Activated CD4-positive, CD25-positive, alpha-beta regulatory T cell (primary cell): ENCODE results near the gene AKAP7.
"Not testable (repeated sequence)": the region's sequence is repeated elsewhere in the genome, so short reads cannot be mapped to it uniquely, and the experiment has no call there.

ENCODE experiments used
- DNase-seq, 4 experiments: peaks; one replicate each; lab custom pipeline; 2025; lab: John Stamatoyannopoulos, UW

AKAP7 gene

DNA sequence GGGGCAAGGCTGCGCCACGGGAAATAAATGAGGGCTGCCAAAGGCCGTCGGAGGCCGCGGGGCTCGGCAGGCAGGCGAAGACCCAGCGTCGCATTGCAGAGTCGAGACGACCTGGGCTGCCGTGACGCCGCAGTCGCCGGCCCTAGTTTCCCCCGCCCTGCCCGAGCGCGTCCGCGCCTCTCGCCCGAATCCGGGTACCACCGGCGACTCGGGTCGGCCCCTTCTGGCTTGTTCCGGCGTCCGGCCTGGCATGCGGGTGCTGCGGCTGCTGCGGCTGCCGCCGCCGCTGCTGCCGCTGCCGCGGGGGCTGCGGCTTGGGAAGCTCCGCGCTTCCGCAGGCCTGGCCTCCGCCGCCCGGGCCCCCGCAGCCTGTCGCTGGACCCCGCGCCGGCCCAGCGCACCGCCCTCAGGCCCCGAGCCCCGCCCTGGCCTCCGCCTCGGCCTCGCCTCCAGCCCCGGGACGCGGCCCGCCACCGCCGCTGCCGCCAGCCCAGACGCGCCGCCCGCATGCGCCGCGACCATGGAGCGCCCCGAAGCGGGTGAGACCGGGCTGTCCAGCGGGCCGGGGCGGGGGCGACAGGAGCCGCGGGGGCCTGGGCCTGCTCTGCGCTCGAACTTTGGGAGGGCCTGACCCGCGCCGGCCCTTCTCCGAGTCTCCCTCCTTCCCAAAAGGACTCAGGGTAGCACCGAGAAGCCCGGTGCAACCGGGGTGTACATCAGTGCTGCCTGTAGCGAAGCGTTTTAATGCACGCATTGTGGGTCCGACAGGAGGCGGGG, at the start of gene AKAP7:
Gene AKAP7, plus strand, starts transcription at position 224 of the 777 bp plus-strand sequence. Its CDS starts 297 bp downstream, at position 521.
- DNase-seq: peak; percentile 17 to 34 (median 32)

DNA sequence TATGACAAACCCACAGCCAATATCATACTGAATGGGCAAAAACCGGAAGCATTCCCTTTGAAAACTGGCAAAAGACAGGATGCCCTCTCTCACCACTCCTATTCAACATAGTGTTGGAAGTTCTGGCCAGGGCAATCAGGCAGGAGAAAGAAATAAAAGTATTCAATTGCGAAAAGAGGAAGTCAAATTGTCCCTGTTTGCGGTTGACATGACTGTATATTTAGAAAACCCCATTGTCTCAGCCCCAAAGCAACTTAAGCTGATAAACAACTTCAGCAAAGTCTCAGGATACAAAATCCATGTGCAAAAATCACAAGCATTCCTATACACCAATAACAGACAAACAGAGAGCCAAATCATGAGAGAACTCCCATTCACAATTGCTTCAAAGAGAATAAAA, 44.9 kb upstream of the AKAP7 start:
- DNase-seq: not testable (repeated sequence)

DNA sequence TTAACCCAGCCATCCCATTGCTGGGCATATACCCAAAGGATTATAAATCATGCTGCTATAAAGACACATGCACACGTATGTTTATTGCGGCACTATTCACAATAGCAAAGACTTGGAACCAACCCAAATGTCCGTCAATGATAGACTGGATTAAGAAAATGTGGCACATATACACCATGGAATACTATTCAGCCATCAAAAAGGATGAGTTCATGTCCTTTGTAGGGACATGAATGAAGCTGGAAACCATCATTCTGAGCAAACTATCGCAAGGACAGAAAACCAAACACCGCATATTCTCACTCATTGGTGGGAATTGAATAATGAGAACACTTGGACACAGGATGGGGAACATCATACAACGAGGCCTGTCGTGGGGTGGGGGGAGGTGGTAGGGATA, 43.3 kb upstream of the AKAP7 start:
- DNase-seq: not testable (repeated sequence)

DNA sequence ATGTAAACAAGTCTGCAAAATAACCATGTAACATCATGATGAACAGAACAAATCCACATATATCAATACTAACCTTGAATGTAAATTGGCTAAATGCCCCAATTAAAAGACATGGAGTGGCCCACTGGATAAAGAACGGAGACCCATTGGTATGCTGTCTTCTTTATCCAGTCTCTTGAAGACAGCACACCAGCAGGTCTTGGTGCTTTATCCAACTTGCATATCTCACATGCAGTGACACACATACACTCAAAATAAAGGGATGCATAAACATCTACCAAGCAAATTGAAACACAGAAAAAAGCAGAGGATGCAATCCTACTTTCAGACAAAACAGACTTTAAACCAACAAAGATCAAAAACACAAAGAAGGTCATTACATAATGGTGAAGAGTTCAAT, 41.9 kb upstream of the AKAP7 start:
- no peak for DNase-seq

DNA sequence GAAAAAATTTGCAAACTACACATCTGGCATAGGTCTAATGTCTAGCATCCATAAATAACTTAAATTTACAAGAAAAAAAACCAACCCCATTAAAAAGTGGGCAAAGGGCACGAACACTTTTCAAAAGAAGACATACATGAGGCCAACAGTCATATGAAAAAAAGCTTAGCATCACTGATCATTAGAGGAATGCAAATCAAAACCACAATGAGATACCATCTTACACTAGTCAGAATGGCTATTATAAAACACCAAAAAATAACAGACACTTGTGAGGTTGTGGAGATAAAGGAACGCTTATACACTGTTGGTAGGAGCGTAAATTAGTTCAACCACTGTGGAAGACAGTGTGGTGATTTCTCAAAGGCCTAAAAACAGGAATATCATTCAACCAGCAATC, 38.5 kb upstream of the AKAP7 start:
- DNase-seq: no peak

DNA sequence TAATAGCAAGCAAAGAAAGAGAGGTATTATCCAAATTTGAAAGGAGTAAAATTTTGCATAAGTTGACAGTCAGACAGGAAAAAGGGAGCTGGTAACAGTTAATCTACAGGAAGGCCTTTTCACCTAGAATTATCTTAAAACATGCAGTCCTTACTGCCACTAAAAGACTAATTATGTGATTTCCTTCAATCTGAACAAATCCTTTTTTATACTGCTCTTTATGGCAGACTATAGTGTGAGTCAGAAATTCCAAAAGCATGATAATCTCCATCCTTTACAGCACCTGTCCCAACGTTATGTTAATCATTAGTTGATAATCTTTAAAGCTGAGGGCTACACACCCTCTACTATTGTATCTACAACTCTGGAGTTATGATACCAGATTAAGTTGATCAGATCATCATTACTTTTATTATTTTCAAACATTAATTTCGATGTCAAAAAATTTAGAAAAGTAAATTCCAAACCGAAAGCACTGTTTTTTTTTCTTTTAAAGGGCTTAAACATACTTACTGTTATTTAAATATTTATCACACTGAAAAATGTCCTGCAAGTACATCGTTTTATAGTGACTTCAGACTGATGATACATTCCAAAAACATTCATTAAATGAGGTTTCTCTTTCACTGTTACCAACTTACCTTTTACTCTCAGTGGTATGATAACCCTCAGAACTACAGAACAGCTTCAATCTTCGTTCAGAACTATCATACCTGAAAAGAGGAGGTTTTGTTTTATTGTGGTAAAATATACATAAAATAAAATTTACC, 33.2 kb upstream of the AKAP7 start:
- DNase-seq: no peak

DNA sequence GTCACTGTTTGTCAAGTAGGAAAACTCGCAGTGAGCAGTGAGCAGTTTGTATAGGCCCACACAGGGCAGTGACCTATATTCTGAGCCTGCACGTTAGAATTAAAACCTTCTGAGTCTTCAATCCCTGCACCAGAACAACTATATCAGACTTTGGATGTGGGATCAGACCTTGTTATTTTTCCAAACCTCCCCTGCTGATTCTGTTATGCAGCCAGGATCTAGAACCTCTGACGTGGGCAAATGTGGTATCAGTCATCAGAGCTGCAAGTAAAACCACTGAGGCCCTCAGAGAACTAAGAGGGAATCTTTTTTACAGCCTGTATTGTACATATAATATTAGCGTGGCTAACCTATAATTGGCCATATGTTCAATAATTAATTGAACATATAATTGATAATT, 32.0 kb upstream of the AKAP7 start:
- DNase-seq: no peak

DNA sequence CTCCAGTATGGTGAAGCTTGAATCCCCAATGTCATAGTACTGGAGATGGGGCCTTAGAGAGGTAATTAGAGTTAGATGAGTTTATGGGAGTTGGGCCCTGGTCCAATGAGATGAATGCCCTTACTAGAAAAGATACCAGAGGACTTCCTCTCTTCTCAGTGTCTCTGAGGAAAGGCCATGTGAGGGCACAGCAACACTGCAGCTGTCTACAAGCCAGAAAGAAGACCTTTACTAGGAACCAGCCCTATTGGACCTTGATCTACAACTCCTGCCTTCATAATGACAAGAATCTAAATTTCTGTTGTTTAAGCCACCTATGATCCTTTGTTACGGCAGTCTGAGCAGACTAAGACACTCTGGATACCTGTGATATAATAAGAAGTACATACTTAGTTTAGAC, 31.4 kb upstream of the AKAP7 start:
- no peak for DNase-seq

DNA sequence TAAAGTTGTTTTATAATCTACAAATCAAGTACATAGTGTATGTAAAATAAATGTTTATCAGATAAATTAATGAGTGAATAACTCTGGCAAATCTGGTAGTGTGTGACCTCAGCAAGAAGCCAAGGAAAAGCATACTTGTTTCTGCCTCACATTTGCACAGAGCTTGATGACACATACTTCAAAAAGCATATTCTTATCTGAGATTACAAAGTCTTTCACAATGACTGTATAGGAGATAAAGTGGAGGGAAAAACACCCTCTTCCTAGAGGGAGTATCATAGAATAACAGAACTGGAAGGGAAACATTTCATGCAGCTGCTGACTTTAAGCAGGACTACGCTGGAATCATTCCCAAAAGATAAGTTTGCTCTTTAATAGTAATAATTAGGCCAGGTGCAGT, 28.1 kb upstream of the AKAP7 start:
- DNase-seq: no peak

DNA sequence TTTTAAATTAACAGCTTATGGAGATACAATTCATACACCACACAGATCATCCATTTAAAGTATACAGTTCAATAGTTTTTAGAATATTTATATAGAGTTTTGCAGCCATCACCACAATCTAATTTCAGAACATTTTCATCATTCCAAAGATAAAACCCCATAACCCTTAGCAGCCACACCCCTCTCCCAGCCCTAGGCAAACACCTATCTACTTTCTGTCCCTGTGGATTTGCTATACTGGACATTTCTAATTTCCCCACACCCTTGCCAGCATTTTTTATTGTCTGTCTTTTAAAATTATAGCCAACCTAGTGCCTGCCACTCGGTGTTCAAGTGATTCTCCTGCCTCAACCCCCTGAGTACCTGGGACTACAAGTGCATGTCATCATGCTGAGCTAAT, 23.0 kb upstream of the AKAP7 start:
- no peak for DNase-seq

DNA sequence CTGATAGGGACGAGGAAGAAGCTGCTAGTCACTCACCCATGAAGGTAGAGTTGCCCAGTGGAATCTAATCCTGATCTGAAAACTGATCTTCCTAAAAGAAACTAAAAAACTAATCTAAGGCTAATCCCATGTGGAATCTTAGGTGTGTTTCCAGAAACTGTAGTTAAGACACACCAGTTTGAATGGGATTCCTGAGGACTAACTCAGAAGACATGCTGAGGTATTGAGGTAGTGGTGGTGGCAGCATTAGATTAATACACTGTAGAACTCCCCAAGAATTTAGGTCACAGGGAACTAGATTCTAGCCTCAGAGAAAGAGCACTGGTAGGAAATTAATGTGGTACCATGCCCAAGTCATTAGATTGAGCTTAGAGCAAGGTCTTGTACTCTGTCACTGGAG, 19.6 kb upstream of the AKAP7 start:
- no peak for DNase-seq

DNA sequence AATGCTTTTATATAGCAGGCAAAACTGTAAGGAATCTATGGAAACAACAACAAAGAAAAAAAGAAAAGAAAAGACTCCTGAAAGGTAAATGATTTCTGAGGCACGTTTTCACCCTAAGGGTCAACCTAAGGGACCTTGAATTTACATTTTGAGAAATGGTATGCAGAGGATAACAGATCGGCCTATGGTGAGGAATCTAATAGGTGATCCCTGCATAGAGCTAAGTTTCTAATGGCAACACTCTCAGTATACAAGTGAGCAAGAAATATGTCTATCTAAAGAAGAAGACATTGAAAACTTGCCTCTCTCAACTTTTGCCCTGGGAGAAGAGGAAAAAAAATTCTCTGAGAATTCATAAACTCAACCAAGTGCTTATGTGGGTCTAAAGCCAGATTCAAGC, 18.9 kb upstream of the AKAP7 start:
- no peak for DNase-seq

DNA sequence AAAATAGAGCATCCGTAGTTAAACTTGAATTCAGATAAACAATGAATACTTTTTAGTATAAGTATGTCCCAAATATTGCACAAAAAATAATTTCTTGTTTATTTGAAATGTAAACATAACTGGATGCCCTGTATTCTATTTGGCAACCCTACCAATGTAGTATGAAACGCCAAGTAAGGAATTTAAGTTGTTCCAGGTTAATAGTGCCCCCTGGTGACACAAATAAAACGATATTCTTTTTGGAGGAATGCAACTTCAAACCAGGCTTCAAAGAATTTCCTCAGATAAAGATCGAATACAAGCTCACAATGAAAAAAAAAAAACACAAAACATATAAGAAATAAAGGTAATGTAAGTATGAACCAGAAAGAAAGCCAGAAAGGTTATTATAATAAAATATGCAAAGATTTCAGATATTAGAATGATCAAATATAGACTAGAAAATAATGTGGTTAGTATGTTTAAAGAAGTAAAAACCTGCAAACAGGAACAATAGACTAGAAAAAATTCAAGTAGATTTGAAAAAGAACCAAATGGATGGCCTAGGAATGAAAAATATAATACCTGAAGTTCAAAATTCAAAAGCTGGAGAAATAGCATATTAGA, 18.4 kb upstream of the AKAP7 start:
- no peak for DNase-seq

DNA sequence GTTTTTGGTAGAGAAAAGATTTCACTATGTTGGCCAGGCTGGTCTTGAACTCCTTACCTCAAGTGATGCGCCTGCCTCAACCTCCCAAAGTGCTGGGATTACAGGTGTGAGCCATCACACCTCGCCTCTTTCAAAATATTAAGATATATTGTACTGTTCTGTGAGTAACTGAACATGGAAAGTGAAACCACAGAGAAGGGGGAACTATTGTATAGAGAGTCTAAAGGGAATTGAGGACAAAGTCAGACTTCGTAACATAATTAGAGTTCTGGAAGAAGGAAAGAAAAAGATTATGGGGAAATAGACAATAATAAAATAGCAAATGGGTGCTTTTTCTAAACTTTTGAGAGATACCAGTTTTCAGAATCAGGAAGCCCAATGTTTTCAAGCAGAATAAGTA, 17.4 kb upstream of the AKAP7 start:
- no peak for DNase-seq

DNA sequence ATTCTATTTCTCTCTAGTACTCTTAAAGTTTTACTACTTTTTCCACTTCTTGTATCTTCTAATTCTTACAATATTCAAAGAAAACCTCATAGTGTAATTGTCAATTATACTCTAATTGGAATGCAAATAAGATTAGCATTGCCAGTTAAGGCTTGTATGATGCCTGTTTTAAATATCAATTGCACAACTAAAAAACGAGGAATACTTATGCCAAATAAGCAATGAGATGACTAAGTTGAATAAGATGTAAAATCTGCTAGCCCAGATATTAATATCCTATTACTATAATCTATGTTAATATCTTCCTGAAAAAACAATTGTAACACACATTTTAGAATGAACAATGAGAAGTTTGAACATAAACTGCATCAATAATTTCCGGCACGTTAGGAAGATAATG, 13.3 kb upstream of the AKAP7 start:
- no peak for DNase-seq

DNA sequence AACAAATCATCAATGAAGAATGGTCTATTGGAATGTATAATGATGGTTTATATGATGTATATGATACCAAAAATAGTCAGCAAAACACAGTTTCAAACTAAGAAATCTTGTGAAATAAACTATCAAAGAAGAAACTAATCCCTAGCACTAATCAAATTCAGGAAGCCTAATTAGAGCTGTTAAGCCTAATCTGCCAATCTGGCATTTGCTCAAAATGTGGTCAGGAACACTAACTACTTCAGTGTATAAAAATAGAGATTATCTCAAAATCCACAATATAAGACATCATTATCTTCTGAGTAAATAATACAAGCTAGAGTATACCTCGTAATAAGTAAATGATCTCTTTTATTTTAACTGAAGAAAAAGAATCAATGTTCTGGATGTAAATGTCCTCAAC, 12.8 kb upstream of the AKAP7 start:
- no peak for DNase-seq

DNA sequence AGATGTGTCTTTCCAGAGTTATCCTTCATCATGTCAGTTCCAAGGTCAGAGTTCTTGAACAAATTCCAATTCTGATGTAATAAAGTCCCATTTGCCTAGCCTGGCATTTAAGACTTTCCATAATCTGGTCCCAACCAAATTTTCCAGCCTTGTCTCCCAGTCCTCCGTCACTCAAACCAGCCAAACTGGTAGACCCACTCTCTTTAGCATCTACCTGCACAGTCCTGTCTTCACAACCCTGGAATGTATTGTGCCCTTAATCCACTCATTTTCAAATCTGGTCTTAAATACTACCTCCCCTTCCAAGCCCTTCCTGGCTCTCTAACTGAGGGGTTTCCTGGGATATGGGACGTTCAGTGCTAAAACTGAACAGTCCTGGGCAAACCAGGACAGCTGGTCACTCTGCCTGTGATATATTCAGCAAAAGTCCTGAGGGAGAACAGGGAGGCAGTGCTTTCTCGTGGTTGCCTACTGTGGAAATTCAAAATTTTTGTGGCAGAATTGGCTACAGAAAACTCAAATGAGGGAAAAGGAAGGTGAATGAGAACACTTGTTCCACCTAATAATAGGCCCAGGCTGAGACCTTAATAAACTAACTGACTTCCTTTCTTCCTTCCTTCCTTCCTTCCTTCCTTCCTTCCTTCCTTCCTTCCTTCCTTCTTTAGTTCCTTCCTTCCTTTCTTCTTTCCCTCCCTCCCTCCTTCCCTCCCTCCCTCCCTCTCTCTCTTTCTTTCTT, 10.8 kb upstream of the AKAP7 start:
- no peak for DNase-seq

DNA sequence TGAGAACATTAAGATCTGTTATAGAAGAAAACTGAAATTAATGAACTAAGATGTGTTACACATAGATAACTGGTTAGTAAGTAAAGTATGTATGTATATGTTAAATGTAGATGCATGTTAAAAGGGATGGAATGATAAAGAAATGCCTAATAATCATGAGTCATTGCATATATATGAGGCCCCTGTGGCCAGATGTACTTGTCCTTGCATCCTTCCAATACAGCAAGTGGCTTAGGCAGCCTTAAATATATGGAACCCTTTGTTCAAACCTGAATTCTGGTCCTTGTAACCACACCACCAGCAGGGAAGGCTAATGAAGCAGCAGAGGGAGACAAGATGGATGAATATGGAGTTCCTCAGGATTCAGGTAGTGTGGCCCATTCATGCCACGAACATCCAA, 9.8 kb upstream of the AKAP7 start:
- no peak for DNase-seq

DNA sequence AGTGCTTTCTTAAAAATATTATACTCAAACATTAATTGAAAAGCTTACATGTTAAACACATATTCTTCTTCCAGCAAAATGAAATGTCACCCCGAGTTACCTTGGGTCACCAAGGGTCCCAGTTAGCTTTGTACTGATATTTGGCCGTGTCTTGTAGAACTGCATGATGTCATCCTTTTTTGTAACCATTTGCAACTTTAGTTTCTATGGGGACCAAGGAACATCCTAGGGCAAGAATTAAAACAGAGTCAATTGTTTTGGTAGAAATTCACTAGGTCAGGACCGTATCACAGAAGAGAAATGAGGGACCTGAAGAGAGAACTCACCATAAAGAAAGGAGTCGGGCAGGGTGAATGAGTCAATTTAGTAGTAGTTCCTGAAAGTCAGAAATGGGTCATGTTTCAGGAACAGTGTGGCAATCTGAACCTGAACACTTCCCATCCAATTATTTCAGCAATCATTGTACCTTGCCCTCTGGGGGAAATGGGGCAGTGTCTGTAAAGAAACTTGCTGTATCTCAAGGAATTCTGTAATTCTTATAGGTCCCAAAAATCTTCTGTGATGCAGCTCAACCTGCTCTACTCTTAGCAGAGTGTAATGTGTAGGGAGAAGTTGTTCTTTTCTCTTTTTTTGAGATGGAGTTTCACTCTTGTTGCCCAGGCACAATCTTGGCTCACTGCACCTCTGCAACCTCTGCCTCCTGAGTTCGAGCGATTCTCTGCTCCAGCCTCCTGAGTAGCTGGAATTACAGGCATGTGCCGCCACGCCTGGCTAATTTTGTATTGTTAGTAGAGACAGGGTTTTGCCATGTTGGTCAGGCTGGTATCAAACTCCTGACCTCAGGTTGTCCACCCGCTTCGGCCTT, 5.3 kb upstream of the AKAP7 start:
- no peak for DNase-seq

DNA sequence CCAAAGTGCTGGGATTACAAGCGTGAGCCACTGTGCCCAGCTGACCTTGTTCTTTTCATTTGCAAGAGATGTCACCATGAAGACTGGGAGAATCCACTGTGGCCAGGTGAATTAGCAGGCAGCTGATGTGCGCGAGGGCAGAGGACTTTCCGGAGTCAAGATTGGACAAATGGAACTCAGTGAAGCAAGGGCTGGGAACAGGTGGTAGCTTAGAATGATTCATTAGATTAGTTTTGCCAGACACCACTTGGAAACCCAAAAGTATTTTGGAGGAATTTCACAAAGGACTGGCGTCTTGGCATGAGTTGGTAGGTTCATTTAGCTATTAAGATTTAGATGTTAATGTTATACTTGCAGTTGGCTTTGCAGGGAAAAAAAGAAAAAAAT, 4.7 kb upstream of the AKAP7 start:
- DNase-seq: no peak

DNA sequence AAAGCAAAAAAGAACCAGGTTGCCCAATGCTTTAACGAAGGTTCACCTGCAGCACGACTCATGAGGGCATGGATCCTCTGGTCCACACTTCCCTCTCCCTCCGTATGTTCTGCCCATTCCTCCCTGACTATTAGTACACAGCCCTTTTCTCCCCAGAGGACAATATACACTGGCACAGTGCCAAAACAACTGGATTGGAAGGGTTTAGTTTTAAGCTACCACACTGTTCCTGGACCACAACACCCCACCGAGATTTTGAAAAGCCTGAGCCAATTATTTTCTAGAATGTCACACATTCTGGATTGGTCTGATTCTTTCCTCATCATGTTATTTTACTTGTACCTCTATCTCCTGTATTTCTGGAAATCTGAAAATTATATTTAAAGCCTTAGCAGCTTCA, 2.9 kb upstream of the AKAP7 start:
- no peak for DNase-seq
